ENCODE measurements around the gene DUSP16.
"Not testable (repeated sequence)": the region's sequence is repeated elsewhere in the genome, so short reads cannot be mapped to it uniquely, and the experiment has no call there.

Gene DUSP16

GRCh38 chr12:12562585-12563261 lies at the start of gene DUSP16:
TSS of gene DUSP16 (minus strand) at chr12:12562863. CDS start at chr12:12521098, 41,765 bp downstream.
- DNase-seq (ENCODE audit: low read depth), result peak; percentile 84

- no peak for DNase-seq (ENCODE audit: low read depth)
These were observed 49.7 kb upstream of the DUSP16 start for GRCh38 chr12:12612358-12612757.

- DNase-seq (ENCODE audit: low read depth), result peak; percentile 59
These were observed 49.0 kb upstream of the DUSP16 start, which contains the start of gene CREBL2 for GRCh38 chr12:12611512-12612306. TSS of gene CREBL2 (plus strand) at chr12:12611876. CDS start at chr12:12612173, 297 bp downstream.

GRCh38 chr12:12610711-12611110 lies 48.0 kb upstream of the DUSP16 start:
- DNase-seq (ENCODE audit: low read depth), result no peak

- no peak for DNase-seq (ENCODE audit: low read depth)
These were observed 47.0 kb upstream of the DUSP16 start for GRCh38 chr12:12609692-12610091.

- no peak for DNase-seq (ENCODE audit: low read depth)
These were observed 45.9 kb upstream of the DUSP16 start for GRCh38 chr12:12608557-12608957.

- no peak for DNase-seq (ENCODE audit: low read depth)
These were observed 44.3 kb upstream of the DUSP16 start for GRCh38 chr12:12606781-12607589.

GRCh38 chr12:12604740-12605139 lies 42.1 kb upstream of the DUSP16 start:
- no peak for DNase-seq (ENCODE audit: low read depth)

GRCh38 chr12:12600659-12601058 lies 38.0 kb upstream of the DUSP16 start:
- no peak for DNase-seq (ENCODE audit: low read depth)

GRCh38 chr12:12599750-12600643 lies 37.3 kb upstream of the DUSP16 start:
- DNase-seq (ENCODE audit: low read depth), result no peak

GRCh38 chr12:12598864-12599263 lies 36.2 kb upstream of the DUSP16 start:
- DNase-seq (ENCODE audit: low read depth), result no peak

- DNase-seq (ENCODE audit: low read depth), result not testable (repeated sequence)
These were observed 33.9 kb upstream of the DUSP16 start for GRCh38 chr12:12596598-12596997.

- not testable (repeated sequence) for DNase-seq (ENCODE audit: low read depth)
These were observed 33.3 kb upstream of the DUSP16 start for GRCh38 chr12:12595929-12596328.

GRCh38 chr12:12592930-12593329 lies 30.3 kb upstream of the DUSP16 start:
- no peak for DNase-seq (ENCODE audit: low read depth)

- DNase-seq (ENCODE audit: low read depth), result no peak
These were observed 28.3 kb upstream of the DUSP16 start for GRCh38 chr12:12590961-12591360.

GRCh38 chr12:12588436-12588835 lies 25.8 kb upstream of the DUSP16 start:
- DNase-seq (ENCODE audit: low read depth), result not testable (repeated sequence)

- DNase-seq (ENCODE audit: low read depth), result no peak
These were observed 25.2 kb upstream of the DUSP16 start for GRCh38 chr12:12587878-12588277.

GRCh38 chr12:12586879-12587675 lies 24.4 kb upstream of the DUSP16 start:
- DNase-seq (ENCODE audit: low read depth), result no peak

GRCh38 chr12:12585115-12585863 lies 22.6 kb upstream of the DUSP16 start:
- DNase-seq (ENCODE audit: low read depth), result no peak
